Activated CD8-positive, alpha-beta memory T cell treated with anti-CD3 and anti-CD28 coated beads, Interleukin-2, amount 50 U/mL, for 1 hour (primary cell): Measurements from ENCODE around the gene TEPSIN.

Source experiments
- DNase-seq: peaks from one replicate; pipeline ENCODE4 v3.0.0-alpha.2; 2020; ENCODE audit errors: extremely low read depth

Gene TEPSIN

DNA sequence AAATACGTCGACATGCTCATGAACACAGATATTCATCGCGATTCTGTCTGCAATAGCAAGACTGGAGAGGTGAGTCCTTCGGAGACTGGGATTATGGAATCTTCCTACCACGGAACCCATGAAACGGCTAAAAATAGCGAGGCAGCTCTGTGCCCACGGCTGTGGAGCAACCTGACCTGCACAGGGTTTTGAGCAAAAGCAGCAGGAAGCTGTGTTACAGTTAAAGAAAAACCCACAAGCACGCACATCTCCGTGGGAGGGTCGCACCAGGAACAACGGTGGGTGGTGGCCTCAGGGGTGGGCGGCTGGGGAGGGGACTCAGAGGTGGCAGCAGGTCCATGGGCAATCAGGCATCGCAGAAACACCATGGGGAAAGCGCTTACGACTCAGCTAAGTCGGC lies 31.4 kb upstream of the TEPSIN start:
- DNase-seq: no peak

DNA sequence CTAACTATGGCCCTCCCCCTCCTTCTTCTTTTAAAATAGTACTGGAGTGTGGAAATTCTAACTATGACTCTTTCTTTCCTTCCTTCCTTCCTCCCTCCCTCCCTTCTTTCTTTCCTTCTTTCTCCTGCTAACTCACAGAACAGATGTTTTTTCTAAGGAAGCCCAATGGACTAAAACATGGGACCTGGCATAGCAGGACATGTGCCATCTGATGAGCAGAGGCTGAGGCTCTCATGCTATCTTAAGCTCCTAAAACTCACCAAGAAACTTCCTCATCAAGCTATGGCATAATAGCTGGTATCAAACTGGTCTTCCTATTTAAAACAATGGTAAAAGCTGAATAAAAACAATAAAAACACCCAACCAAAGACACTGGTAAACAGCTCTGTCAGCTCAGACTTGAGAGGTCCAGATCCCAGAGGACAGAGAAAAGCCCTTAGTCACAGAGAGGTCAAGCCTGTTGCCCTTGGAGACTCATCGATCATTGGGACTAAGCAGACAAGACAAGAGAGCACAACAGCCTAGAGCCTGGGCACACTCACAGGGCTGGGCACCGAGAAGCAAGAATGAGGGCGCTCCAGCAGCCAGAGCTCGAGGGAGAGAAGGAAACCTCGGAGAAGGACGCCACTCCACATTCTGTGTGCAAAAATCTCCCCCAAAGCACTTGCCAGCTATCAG lies 28.7 kb upstream of the TEPSIN start:
- no peak for DNase-seq

DNA sequence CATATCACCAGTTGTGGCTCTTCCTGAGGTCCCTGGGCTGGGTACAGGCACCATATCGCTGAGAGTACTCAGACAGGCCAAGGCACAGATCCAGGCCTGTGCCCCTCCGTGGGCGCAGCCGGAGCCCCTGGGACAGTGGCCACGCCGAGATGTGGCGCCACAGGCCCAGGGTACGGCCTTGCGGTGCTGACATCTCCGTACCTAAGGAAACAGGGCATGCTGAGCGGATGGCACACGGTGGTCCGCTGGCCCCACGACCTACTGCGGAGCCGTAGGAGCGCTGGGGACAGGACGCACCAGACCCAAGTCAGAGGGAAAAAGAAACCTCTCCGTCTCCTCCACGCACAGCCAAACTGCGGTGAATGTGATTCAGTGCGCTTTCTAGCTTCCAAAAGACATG lies 26.7 kb upstream of the TEPSIN start:
- DNase-seq: no peak

DNA sequence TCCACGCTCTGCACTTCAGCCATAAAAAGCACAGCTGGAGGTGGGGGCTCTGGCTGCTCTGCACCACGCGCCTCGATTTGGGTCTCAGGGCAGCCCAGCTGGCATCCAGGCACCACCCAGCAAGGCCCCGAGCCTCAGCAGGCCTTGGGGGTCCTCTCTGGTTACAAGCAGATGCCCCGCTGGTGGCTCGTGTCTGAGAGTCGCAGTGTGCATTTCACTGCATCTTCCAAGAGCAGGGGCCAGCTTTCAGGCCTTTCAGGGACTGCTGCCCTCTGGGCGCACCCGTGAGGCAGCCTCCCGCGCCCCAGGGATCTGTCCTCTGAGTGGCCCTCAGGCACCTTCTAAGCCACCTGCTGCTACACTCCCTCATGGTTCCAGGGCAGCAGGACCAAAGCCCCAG lies 25.8 kb upstream of the TEPSIN start:
- DNase-seq: no peak

DNA sequence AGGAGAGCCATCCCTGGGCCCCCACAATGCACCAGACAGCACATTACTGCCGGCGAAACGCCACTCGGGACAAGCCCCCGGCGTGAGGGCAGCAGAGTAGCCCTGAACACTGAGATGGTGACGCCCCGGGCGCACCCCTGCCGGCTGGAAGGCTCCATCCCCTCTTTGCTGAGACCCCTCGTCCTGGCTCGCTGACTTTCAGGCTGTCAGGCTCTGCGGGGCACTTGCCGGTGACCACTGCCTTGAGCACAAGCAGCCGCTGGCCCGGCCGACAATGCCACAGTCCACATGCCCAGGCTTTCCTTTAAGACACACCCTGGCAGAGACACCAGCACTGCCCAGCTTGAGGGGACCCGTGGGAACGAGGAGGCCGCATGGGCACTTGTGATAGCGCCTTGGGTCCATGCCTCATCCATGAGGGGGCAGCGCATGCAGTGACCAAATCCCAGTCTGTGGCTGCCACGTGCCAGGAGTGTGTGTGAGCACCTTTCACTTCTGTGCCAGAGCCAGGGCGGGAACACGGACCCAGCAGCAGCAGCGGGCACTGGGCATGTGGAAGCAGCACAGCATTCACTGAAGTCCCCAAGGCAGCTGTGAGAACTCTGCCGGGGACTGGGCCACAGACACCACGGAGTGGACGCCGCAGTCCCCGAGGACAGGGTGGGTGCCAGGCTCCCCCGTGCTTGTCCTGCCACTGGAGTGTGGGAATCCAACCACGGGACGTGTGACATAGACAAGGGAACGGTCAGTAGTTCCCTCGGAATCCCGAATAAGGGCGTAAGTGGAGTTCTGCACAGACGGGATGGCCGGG lies 24.7 kb upstream of the TEPSIN start:
- no peak for DNase-seq

DNA sequence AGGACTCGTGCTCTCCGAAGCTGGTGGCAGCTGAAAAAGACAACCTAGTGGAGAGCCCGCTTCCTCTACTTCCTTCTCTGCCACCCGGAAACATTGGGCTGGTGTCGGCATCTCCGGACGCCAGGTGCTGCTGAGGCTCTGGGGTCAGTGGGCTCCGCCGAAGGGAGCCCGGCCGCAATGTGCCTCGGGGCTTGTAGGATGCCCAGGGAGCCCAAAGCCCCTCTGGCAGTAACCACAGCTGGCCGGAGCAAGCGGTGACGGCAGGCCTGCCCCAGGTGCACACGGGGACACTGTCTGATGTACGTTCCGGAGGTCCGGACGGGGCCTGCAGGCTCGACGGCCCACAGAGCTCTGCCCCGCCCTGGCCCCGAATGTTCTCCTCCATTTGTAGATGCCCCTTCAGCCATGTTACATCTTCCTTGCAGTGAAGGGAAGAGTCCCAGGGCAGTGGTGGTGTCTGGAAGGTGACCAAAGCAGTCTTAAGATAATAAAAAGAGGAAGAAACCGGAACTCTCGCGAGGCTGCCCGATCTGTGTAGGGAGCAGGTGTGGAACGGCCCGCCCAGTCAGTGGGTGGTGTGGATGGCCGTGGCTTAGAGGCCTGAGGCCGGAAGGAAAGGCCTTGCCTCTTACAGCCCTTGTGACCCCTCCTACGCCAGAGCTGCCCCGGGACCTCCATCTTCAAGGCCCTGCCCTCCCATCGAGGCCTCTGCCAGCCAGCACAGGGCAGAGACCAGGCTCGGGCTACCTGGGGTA lies 22.9 kb upstream of the TEPSIN start:
- DNase-seq: no peak

DNA sequence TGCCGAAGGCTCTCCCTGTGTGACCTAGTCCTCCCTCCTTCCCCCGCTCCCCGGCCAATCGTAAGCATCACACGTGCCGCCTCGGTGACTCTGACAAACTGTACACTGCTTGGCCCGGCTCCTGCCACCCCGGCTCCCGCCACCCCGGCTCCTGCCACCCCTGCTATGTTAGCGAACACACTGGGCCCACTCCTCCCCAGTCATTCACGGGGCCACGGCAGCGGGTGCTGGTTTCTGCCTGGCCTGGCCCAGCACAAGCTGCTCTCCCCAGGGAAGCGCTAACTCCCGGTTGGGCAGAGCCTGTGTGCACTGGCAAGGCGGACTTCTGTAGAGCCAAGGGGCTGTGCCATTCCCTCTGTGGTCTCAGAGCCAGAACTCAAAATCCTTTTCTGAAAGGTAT lies 22.2 kb upstream of the TEPSIN start:
- DNase-seq: no peak

DNA sequence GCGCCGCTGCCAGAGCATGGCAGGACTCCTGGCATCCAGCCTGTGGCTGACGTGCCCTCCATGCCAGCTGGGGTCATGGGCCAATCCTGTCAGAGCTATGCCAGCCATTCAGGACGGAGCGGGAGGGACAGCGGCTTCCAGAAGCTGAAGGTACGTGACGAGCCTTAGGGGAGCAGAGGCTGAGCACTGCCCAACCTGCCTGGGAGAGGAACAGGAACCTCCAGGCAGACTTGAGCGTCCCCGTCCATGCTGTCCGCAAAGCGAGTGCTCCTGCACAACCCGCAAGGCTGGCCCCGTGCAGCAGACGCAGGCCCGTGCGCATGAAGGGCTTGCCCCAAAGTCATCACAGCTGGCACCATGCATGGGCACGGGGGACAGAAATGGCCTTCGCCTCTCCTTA lies 21.8 kb upstream of the TEPSIN start:
- DNase-seq: no peak

DNA sequence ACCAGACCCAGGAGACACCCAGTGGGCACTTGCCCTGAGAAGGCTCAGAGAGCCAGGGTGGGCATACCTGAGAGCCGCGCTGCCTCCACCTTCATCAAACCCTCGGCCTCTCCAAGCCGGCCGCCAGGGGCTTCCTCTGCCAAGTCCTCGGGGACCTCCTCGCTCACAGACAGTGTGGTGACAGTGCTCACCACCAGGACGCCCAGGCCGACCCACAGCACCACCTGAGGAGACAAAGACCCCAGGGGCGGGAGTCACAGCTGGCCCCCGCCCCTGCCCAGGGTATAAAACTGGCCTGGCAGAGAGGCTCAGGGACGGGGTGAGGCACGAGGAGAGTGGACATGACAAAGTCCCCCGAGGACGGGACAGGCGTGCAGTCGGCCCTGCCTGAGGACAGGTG lies 21.3 kb upstream of the TEPSIN start:
- DNase-seq: no peak

DNA sequence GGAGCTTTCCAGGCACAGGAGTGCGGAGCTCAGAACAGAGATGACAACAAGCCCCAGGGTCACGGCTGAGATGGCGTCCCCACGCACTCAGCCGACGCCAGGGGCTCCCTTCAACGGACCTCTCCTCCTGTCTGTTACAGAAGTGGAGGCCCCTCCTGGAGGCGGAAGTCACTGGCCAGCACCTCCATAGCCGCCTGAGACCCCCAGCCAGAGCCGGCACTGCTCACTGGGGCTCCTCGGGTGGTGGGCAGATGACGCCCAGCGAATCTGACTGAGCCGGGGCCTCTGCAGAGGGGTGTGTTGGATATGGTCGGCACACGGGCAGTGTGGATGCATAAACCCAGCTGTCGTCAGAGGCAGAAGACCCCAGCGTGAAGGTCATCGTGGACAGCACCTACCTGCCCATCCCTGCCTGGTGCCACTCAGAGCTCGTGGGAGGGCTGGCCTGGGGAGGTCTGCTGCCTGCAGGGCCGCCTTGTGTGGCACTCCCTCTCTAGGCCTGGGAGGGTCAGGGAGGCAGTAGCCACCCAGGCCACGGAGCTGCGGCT lies 20.3 kb upstream of the TEPSIN start:
- no peak for DNase-seq

DNA sequence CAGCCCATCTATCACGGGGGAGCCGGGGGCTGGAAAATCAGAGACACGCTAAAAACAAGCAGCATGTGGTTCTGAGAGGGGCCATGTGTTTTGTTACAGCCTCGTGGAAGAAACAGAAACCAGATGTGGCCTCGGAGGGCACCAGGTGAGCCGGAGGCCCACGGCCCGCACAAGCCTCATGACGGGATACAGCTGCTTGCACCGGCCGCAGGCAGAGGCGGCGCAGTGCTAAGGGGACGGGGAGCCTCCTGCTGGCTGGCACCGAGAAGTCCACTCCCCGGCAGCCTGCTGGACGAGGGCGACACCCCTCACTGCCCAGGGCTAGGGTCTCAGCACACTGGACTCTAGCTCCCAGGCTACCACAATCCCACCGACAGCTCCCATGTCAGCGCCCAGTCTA lies 19.4 kb upstream of the TEPSIN start:
- DNase-seq: no peak

DNA sequence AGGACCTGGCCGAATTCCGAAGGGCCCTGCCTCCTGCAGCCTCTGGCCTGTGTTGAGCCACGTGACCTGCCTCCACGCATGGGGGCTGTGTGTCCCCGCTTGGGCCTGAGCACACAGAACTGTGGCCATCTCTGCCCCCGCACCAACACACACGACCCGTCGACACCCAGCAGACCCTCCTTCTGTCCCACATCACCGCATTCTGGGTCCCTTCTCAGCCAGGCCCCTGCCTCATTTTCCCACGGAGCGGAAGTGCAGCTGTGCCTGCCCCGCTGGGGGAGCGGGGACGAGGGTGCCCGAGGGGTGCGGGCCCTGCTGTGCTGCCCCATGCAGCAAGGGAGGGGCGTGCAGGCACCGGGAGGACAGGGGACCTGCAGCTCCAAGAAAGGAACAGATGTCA lies 18.7 kb upstream of the TEPSIN start:
- DNase-seq: no peak

DNA sequence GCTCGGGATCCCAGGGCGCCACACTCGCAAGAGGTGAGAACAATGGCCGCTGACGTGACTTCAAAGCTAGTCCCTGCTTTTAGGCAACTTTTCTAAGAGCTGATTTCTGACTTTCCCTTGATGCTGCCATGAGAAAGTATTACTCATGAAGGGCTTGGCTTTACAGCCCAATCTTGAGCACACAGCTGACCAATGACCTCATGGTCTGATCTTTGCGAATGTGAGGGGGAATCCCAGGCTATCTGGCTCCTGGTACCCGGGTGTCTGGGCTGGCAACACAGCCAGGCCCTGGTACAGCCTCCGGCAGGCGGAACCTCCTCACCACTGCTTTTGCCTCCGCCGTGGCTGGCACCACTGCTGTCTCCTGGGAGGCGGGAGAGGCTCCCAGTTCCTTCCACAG lies 17.8 kb upstream of the TEPSIN start:
- no peak for DNase-seq

DNA sequence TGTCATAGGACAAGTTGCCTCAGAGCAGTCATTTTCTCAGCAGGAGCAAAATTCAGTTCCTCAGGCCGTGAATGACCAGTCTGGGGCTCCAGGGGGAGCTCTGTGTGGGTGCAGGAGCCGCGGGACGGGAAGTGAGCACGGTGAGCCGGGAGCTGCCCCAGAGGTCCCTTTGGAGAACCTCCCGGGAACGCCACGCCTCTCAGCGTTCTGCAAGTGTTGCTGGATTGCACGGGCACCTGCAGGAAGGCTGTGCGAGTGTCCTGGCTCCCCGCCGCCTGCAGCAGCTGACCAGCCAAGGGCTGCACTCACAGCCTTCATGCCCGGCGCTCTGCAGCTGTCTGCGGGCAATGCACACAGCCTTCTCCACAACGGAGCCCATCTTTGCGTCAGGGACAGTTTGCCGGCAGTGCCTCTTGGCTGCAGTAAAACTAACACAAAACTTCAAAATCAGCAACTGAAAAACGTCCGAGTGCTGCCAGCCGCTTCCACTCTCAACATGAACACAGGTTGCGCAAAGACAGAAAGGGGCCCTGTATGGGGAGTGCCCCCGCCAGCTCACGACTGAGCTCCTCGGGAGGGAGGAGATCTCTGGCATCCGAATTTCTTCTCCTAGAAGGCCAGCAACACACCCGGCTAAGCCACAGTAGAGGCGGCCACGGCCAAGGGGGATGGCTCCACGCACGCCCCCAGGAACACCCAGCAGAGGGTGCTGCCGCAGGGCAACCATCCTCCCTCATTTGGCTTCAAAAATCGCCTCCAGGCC lies 16.3 kb upstream of the TEPSIN start:
- DNase-seq: no peak

DNA sequence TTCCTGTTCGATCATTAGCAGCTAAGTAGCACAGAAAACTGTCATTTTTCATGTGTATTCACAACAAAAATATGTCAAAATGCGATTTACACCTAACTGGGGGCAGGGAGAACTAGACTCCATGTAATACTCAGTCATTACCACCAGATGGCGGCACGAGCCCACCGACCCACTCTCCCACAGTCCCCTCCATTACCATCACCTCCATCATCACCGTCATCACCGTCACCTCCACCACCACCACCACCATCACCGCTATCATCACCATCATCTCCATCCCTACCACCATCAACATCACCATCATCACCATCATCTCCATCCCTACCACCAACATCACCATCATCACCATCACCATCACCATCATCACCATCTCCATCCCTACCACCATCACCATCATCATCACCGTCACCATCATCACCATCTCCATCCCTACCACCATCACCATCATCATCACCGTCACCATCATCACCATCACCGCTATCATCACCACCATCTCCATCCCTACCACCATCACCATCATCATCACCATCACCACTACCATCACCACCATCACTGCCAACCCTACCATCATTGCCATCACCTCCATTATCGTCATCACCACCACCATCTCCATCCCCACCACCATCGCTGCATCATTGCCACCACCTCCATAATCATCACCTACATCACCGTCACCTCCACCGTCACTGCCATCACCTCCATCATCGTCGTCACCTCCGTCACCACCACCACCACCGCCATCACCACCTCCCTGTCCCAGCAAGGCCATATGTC lies 14.7 kb upstream of the TEPSIN start:
- DNase-seq: no peak

DNA sequence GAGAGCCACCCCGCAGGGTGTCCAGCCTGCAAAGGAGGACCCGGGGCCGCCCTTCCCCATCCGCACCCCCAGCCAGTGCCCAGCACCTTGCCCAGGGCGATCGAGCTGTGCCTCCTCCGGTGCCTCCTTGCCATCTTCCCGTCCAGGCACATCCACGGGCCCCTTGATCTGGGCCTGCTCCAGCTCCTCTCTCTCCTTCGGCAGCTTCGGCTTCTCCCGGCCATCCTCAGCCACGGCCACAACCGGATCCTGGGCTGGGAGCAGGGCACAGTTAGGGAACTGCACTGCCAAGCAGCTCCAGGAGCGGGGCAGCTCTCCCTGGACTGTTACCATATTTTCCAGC lies 14.1 kb upstream of the TEPSIN start:
- no peak for DNase-seq

DNA sequence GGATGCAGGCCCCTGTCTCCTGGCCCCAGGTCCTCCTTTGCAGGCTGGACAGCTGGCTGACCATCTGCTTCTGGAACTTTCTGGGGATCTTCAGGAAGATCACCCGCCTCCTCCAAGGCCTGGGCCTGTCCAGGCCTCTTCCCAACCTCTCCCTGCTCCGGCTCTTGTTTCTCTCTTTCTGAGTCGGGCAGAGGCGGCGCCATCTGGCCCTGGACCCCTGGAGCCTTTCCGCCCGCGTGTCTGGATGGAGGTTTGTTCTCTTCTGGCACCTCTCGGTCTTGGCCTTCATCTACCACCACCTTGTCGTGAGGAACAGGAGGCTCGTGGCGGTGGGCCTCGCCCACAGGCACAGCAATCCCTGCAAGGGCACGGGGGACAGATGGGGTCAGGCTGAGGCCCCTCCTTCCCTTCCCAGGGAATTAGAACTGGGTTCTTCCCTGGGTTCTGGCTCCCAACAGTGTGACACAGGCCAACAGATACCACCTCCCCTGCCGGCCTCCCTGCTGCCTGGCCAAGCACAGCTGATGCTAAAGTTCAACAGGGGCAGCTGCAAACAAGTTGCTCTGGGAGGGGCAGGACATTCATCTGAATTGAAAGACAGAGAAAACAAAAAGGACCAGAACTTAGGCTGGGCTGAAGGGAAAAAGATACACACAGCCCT lies 13.6 kb upstream of the TEPSIN start:
- DNase-seq: no peak

DNA sequence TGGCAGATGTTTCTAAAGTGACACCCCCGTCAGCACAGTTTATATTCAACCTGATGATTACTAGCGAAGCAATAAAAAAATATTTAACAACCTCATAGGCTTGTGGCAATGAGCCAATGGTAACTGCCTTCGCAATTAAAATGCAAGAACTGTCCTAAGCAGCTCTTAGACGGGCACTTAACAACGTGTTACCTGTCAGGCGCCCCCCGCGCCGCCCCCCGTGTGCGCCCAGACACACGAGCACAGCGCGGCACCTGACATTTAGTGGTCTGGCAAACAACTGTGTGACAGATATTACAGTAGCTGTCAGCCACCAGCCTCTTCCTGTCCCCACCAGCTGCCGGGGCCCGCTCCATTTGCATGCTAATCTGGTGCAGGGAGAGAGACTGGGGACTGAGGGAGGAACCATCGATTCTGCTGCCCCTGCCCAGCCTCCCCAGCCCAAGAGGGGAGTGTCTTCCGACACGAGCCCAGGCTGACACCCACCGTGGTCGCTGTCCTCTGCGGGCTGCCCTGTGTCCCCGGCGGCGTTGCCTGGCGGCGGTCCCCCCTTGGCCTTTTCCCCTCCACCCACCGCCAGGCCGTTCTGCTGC lies 12.9 kb upstream of the TEPSIN start:
- no peak for DNase-seq

DNA sequence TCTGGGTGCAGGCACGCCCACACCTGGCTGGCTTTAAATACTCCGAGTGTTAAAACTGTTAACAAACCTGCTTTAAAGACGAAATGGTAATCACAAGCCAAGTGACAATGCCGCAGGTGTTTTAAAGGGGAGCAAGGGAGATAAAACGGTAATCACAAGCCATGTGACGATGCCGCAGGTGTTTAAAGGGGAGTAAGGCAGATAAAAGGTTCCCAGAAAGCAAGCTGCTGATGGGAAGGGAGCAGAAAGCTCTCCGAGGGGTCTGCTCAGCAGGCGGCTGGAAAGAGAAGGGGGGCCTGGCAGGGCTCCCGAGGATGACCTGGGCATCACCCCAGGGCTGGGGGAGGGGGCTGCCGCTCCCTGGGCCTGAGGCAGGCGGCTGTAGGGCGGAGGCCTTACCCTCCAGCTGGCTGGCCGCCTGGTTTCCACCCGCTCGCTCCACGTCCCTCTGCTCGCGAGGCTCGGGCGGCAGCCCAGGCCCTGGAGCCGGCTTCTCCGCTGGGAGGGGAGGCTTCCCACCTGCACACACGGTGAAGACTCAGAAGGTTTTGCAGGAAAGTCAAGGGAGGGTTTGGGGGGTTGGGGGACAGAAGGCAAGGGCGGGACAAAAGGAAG lies 12.3 kb upstream of the TEPSIN start:
- DNase-seq: no peak
